ENCODE measurements around the gene CCDC24.

CCDC24 gene

GRCh38 chr1:44000122-44000665, 8.8 kb downstream of the CCDC24 start:
- DNase-seq: no peak

- no peak for DNase-seq
Observed at GRCh38 chr1:44002165-44002564, 10.8 kb downstream of the CCDC24 start.

- no peak for DNase-seq
Observed at GRCh38 chr1:44002606-44003157, 11.3 kb downstream of the CCDC24 start.

GRCh38 chr1:44008259-44008658, 16.9 kb downstream of the CCDC24 start:
- DNase-seq: no peak

- DNase-seq: no peak
Observed at GRCh38 chr1:44010935-44011471, 19.6 kb downstream of the CCDC24 start.

GRCh38 chr1:44012404-44012803, 21.0 kb downstream of the CCDC24 start:
- DNase-seq: no peak

- DNase-seq: no peak
Observed at GRCh38 chr1:44012941-44013609, 21.7 kb downstream of the CCDC24 start.

GRCh38 chr1:44013949-44014348, 22.6 kb downstream of the CCDC24 start:
- no peak for DNase-seq

GRCh38 chr1:44014365-44015104, 23.1 kb downstream of the CCDC24 start:
- DNase-seq: no peak

GRCh38 chr1:44015206-44015605, 23.8 kb downstream of the CCDC24 start:
- DNase-seq: no peak

- DNase-seq: no peak
Observed at GRCh38 chr1:44016041-44016889, 24.9 kb downstream of the CCDC24 start.

GRCh38 chr1:44016890-44017400, 25.5 kb downstream of the CCDC24 start:
- no peak for DNase-seq

- DNase-seq: no peak
Observed at GRCh38 chr1:44019466-44019948, 28.1 kb downstream of the CCDC24 start.

- no peak for DNase-seq
Observed at GRCh38 chr1:44020464-44020863, 29.1 kb downstream of the CCDC24 start.

- no peak for DNase-seq
Observed at GRCh38 chr1:44021156-44021555, 29.8 kb downstream of the CCDC24 start.

GRCh38 chr1:44021581-44022321, 30.4 kb downstream of the CCDC24 start:
- no peak for DNase-seq

GRCh38 chr1:44024031-44024902, 32.9 kb downstream of the CCDC24 start:
- DNase-seq: no peak

- no peak for DNase-seq
Observed at GRCh38 chr1:44024903-44025525, 33.6 kb downstream of the CCDC24 start.

- DNase-seq: no peak
Observed at GRCh38 chr1:44025816-44026215, 34.4 kb downstream of the CCDC24 start.

GRCh38 chr1:44027320-44027719, 35.9 kb downstream of the CCDC24 start:
- no peak for DNase-seq

Data from kidney glomerular epithelial cell (primary cell).